NAMALWA (cell line): ENCODE results near the gene KCNAB1.
"Not testable (repeated sequence)": the region's sequence is repeated elsewhere in the genome, so short reads cannot be mapped to it uniquely, and the experiment has no call there.

Experiments
- DNase-seq: peaks from one replicate; pipeline ENCODE4 v3.0.0-alpha.2; 2015; ENCODE audit warnings: low spot score

The KCNAB1 gene

DNA sequence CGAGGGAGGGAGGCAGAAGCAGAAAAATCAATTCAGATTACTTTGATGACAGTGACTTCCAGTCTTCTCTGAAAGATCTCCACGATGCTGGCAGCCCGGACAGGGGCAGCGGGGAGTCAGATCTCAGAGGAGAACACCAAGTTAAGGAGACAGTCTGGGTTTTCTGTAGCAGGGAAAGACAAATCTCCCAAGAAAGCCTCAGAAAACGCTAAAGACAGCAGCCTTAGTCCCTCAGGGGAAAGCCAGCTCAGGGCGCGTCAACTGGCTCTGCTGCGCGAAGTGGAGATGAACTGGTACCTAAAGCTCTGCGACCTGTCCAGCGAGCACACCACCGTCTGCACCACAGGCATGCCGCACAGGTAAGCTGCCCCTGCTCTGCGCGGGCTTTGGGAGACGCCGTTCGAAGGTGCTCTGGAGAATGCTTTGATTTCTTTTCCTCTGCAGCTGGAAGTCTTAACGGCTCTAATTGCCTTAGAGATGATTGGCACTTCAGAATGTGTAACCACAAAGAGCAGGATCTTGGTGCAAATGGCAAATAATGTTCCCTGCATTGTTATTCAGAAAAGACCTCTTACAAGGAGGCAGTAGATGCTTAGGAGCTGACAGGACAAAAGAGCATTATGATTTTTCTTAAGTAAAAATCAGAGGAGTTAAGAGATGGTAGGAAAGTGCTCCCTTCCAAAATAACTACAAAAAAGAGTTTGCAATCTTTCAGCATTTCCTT, at the start of gene KCNAB1:
Gene KCNAB1 (plus strand): TSS at position 51 of the 724 bp plus-strand sequence.
- no peak for DNase-seq

DNA sequence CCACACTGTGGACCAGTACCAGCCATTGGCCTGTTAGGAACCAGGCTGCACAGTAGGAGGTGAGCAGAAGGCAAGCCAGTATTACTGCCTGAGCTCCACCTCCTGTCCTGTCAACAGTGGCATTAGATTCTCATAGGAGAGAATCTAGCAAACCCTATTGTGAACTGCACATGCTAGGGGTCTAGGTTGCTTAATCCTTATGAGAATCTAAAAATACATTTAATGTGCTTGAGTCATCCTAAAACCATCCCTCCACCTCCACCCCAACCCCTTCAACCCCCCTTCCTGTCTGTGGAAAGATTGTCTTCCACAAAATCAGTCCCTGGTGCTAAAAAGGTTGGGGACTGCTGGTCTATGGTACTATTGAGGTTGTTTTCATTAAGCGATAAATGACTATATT, 49.3 kb upstream of the KCNAB1 start:
- DNase-seq: no peak

DNA sequence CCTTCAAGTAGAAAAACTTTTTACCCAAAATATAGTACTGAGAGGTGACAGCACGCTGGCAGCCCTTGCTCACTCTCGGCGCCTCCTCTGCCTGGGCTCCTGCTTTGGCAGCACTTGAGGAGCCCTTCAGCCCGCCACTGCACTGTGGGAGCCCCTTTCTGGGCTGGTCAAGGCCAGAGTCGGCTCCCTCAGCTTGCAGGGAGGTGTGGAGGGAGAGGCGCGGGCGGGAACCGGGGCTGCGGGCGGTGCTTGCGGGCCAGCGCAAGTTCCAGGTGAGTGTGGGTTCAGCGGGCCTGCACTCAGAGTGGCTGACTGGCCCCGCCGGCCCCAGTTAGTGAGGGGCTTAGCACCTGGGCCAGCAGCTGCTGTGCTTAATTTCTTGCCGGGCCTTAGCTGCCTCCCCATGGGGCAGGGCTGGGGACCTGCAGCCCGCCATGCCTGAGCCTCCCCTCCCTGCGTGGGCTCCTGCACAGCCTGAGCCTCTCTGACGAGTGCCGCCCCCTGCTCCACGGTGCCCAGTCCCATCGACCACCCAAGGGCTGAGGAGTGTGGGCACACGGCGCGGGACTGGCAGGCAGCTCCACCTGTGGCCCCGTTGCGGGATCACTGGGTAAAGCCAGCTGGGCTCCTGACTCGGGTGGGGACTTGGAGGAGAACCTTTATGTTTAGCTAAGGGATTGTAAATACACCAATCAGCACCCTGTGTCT, 47.3 kb upstream of the KCNAB1 start:
- DNase-seq: not testable (repeated sequence)

DNA sequence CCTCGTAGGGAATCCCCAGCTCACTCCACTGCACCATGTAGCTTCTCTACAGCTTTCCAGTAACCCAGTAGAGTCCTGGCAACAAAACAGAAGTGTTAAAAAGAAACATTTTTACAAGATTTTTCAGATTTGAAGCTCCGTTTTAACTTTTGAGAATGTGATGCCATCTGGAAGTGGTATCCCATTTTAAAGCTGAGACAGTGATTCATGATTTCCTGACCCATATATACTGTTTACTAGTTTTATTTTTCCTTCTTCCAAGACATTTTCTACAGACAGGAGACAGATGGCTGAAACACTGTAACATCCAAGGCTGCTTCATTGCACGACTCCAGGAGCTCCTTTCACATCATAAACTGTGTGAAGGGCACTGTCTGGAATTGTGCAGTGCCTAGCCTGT, 30.3 kb upstream of the KCNAB1 start:
- DNase-seq: no peak

DNA sequence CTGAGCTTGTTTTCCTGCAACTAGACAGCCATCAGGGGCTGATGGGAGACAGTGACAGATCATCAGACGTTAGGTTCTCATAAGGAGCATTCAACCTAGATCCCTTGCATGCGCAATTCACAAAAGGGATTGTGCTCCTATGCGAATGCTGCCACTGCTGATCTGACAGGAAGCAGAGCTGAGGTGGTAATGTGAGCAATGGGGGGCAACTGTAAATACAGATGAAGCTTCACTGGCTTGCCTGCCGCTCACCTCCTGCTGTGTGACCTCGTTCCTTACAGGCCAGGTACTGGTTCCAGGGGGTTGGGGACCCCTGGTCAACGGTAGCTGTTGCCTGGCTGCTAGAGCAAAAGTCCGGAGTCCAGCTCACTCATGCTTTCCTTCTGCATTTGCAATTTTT, 26.4 kb upstream of the KCNAB1 start:
- DNase-seq: no peak

DNA sequence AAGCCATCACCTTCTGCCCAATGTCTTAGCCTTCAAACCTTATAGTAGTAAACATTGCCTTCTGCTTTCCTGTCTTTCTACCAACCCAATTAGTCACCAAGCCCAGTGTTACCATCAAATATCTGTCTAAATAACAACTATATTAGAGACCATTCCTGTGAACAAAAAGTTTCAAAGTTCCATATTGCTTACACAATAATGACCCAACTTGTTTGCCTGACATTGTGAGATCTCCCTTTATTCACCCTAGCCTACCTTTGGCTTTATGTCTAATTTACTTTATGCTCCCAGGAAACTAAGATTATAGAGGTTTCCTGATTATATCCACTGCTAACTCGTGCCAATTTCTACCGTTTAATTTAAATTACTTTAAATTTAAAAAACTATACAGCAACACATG, 26.0 kb upstream of the KCNAB1 start:
- no peak for DNase-seq

DNA sequence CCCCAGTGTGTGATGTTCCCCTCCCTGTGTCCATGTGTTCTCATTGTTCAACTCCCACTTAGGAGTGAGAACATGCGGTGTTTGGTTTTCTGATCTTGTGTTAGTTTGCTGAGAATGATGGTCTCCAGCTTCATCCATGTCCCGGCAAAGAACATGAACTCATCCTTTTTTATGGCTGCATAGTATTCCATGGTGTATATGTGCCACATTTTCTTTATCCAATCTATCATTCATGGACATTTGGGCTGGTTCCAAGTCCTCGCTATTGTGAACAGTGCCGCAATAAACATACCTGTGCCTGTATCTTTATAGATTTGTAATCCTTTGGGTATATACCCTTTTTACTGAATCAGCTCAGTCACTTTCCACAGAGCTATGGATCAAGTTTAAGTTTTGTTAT, 24.7 kb upstream of the KCNAB1 start:
- not testable (repeated sequence) for DNase-seq

DNA sequence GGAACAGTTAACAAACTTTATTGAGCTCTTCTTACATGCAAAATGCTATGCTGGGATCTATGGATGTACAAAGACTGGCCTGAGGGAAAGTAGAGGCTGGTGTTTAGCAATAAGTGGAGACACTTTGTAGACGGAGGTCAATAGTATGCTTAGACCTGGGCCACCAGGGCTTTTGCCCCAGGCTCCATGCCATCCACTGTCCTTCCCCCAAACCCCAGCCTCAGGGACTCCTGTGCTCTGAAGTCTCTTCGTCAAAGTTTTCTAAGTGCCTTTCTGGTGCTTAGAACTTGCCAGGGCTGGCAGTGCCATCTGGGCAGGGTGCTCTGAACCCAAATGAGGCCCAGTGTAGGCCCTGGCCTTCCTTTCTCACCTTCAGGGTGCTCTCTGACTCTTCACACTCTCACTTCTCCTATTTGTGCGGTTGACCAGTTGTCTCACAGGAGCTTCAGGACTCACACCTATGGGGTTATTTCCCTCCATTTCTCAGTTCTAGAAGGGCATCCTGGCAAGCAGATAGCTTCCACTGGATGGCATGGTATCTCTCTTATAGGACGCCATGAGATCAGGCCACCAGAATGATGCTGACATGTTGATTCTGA, 21.8 kb upstream of the KCNAB1 start:
- peak; percentile 17 for DNase-seq

DNA sequence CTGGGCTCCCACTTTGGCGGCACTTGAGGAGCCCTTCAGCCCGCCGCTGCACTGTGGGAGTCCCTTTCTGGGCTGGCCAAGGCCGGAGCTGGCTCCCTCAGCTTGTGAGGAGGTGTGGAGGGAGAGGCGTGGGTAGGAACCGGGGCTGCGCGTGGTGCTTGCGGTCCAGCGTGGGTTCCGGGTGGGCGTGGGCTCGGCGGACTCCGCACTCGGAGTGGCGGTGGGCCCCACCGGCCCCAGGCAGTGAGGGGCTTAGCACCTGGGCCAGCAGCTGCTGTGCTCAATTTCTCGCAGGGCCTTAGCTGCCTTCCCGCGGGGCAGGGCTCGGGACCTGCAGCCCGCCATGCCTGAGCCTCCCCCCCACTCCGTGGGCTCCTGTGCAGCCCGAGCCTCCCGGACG, 21.0 kb upstream of the KCNAB1 start:
- not testable (repeated sequence) for DNase-seq

DNA sequence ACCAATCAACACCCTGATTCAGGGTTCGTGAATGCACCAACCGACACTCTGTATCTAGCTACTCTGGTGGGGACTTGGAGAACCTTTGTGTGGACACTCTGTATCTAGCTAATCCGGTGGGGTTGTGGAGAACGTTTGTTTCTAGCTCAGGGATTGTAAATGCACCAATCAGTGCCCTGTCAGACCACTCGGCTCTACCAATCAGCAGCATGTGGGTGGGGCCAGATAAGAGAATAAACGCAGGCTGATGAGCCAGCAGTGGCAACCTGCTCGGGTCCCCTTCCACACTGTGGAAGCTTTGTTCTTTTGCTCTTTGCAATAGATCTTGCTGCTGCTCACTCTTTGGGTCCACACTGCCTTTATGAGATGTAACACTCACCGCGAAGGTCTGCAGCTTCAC, 20.4 kb upstream of the KCNAB1 start:
- not testable (repeated sequence) for DNase-seq

DNA sequence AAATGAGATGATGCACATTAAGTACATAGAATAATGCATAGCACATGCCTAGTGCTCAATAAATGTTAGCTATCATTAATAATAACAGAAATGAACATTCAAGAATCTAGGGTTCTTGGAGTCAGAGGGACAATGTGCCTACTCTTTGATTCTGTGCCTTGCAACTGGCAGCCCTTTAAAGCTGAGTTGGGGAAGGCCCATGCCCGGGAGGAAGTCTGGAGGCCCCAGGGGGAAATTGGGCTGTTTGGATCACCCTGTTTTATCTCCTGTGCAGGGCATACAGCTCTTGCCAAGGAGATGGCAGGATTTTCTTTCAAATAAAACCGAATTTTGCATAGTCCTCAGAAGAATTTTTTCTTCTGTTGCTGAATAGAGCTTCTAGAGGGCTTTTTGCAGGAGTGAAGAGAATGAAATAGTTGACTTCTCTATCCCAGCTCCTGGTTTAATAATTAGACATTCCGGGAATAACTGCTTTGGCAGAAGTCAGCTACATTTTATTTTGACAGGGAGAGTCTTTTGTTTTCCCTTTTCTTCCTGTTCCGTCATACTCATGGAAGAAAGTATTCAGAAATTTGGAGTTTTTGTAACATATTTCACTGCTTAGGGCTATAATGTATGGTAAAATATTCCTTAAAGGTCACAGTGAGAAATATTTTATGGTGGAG, 18.0 kb upstream of the KCNAB1 start:
- no peak for DNase-seq

DNA sequence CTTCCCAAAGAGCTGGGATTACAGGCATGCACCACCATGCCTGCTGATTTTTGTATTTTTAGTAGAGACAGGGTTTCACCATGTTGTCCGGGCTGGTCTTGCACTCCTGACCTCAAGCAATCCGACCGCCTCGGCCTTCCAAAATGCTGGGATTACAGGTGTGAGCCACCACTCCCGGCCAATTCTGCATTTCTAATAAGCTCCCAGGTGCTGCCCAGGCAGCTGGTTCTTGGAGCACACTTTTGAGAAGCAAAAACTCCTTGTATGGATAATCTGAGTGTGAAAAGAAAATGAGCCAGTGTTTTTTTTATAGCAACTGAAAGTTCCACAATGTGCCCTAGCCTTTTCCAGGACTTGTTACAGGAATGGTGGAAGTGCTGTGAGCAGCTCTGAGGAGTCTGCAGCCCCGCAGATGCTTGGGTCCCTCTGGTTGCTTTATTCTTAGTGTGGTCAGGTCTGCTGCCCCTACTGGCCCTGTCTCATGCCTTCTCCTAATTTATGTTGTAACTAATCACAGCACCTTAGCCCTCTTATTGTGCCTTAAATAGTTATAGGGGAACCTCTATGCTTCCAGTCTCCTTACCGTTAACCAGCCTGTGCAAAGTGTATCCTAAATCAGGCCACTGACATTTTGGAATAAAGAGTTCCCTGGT, 13.5 kb upstream of the KCNAB1 start:
- no peak for DNase-seq

DNA sequence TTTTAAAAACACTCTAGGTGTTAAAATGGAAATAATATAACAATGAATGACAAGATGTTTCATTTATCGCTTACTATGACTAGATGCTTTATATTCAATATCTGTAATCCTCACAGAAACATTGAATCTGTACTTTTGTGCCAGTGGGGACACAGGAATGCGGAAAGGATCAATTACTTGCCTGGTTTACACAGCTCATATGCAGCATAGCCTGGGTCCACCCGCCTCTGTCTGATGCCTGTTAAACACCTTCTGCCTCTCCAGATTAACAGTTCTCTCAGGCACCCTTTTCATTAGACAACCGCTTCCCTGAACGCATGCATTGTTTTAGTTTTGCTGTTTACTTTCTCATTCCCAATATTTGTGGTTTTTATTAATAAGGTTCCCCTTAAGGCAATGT, 12.9 kb upstream of the KCNAB1 start:
- DNase-seq: no peak

DNA sequence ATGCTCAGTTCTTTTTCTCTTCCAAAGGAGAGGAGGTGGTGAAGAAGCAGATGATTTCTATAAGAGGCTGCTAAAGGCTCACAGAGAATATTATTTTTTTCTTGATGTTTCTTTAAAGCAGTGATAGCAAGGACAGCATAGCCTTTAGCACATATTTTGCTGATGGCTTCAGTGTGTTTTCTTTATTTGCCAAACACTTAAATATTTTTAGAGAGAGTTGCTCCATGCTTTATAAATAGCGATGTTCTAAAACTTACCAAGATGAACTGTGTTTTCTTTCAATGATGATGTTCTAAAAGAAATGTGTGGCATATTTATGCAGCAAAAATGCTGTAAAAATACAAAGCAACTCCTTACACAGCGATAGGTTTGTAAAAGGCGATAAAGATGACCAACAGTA, 11.8 kb upstream of the KCNAB1 start:
- DNase-seq: no peak

DNA sequence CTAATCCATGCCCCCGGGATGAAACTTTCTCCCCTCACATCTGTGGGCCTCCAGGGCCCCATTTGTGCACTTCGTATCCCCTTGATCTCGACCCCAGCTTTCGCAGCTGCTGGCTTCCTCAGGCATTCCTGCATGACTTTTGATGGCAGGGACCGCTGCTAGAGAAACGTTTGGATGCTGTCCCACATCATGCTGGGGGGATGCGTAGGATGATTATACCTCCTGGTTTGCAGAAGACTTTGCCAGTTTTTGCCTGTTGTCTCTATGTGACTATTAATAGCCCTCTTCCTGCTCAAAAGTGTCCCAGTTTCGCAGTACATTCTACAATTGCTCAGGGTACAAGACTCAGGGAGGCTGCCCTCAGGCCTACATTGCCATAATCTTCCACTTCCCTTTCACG, 10.4 kb upstream of the KCNAB1 start:
- DNase-seq: no peak

DNA sequence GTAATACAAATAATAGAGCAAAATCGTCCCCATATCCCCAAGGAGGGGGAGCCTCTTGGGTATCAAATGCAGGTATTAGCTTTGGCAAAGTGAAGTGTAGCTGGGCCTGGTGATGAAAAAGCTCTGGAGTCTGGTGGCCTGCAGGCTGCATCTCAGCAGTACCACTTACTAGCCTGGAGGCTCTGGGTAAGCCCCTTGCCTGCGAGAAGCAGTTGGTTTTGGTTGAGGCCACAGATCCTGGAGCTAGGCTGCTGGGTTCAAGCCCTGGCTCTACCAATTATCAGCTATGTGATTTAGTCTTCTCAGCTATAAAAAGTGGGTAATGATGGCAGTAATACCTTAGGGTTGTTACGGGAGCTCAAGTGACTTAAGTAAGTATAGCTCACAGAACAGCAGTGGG, 6.1 kb downstream of the KCNAB1 start:
- no peak for DNase-seq

DNA sequence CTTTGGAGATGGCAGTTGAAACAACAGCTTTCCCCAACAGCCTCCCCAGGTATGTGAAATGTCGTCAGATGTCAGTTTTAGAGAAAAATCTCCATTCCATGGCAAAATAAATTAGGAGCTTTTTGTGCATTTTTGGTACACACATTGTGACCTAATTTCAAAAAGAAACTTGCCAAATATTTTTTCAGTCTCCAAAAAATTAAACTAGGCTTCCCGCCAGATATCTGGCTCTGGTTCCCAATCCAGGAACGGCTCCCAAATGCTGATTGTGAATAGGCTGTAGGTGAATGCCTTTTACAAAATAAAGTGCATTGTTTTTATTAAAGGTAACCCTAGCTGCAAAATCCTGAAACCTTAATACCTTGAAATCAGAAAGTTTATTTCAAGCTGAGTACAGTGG, 10.9 kb downstream of the KCNAB1 start:
- no peak for DNase-seq

DNA sequence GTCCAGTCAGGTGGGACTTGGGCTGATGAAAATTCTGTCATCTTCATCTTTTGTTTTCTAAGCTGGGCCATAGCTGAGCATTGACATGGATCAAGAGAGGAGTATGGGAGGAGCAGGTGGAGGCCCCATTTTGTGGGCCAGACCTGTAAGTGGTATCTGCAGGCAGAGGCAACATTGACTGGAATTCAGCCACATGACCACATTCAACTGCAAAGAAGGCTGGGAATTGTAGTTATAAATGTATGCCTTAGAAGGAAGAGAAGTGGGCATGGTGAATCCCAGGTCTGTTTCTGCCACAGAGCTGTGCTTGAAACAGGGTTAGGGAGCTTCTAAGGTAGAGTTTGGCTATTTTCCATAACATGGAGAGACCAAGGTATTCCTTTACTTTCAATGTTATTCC, 11.4 kb downstream of the KCNAB1 start:
- DNase-seq: no peak

DNA sequence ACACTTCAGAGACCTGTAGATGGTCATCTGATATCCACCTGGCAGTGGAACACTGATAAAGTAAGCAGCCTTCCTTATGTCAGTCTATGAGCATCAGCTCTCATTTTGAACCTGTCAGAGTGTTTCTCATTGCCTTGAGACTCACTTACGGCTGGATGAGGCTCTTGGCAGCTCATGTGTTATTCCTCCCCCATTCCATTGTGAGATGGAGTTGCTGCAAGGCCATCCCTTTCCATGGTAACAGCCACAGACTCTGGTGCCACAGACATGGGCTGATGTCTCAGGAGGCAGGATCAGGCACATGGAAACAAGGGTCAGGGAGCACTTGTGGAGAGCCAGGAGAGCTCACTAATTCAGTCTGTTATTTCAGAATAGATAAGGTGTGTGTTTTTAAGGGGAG, 11.9 kb downstream of the KCNAB1 start:
- DNase-seq: no peak

DNA sequence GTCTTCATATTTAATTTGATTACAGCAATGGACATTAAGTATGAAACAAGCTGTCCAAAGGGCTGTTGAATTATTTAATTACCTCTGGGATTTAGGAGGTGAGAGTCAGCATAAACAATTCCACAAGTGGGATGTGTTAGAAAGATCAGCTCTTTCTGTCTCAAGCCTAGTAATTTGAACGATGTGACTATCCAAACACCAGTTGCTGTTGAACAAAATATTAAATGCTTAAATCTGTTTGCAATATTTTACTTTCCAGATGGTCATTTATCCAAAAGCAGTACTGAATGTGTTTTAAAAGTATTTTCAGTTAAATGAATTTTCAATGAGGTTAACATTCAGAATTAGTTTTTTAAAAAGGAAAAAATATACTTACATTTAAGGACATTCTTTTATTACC, 12.7 kb downstream of the KCNAB1 start:
- no peak for DNase-seq

DNA sequence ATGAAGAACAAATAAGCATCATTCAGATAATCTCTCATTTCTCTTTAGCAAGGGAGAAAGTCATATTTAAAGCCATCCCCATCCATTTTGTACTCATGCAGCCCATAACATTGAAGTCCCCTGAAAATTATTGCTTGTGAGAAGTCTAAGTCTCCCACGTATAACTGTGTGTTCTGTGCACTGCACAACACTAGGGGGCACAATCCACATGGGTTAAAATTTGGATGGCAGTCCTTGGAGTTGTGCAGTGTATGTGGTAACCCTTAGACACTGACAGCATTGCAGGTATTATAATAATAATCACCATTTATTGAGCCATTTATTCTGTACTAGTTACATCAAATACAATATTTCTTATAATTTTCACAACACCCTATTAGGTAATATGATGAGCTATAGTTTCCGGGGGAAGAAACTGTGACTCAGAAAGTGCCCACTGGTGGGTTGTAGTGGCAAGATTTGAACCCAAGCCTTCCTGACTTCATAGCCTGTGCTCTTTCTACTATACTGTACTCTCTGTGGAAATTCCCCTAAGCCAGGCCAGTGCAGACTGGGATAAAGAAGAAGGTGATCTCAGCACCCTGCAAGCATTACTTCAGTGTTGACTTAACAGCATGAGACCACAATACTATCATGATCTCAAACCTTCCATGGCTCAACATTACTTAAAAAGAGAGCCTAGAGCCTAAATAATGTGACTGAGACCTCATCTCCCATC, 15.7 kb downstream of the KCNAB1 start:
- peak; percentile 42 for DNase-seq

DNA sequence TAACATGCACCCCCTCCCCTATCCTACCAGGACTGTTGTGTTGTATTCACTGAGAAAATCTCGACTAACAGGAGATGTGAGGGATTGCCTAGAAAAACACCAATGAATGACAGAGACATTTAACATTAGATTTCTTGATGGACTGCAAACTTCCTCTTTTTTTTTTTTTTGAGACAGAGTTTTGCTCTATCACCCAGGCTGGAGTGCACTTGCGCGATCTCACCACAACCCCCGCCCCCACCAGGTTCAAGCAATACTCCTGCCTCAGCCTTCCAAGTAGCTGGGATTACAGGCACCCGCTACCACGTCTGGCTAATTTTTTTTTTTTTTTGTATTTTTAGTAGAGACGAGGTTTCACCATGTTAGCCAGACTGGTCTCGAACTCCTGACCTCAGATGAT, 17.0 kb downstream of the KCNAB1 start:
- DNase-seq: peak; percentile 40
